ENCODE results near the gene RND1.
A peak's percentile ranks its signal among the peaks of the same experiment; 100 is the strongest.
"Not testable (repeated sequence)": the region's sequence is repeated elsewhere in the genome, so short reads cannot be mapped to it uniquely, and the experiment has no call there.

RND1 gene

DNA sequence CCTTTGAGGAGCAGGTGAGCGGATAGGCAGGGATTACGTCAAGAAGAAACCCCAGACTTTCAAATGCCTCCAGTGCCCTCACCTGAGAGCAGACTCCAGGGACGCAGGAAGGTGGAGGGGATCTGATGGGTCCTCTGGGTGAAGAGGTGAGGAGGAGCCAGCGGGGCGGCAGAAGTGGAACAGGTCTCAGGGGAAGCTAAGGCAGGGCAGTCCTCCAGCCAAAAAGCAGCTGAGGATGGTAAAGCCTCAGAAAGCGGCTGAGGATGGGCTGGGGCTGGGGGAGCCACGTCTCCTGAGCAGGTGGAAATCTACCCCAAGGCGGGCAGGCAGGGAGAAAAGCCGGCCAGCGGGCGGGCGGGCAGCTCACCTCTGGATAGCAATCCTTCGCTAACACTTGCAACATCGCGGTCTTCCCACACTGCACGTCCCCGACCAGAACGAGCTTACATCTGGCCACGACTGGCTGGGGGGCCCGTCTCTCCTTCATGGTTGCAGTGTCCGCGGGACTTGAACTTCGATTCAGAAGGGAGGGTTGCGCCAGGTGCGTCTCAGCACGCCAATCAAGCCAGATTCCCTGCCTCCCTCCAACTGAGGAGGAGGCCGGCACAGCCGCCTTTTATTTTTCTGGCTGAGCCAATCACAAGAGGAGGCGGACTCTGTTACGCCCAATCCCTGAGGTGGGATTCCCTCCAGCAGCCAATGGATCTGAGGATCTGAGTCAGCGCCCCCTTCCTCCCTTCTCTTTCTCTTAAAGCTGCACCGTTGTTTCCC lies at the start of gene RND1:
Gene RND1, minus strand, starts transcription at position 590 of the 771 bp plus-strand sequence. Its CDS starts 103 bp downstream, at position 487.
- H3K9me3 Mint-ChIP-seq = no peaks in the 10 kb centered on the region
- H3K4me1 Mint-ChIP-seq = peaks cover 38% of the 10 kb centered on the region
- H3K27ac Mint-ChIP-seq = peak within 1 kb of the TSS; percentile 88 to 94
- H3K4me3 Mint-ChIP-seq = peak within 1 kb of the TSS; percentile 94 to 95
- peak; percentile 92 for ATAC-seq
- H3K27me3 Mint-ChIP-seq = peaks cover 40% of the 10 kb centered on the region
- peak; percentile 82 to 91 for DNase-seq

GRCh38 chr12:48910196-48910595 lies 44.5 kb upstream of the RND1 start:
- no peaks in the 10 kb centered on the region for H3K27me3 Mint-ChIP-seq
- DNase-seq (no peak), ATAC-seq (no peak)
- no peak overlapping the region for H3K4me3 Mint-ChIP-seq
- no peaks in the 10 kb centered on the region for H3K4me1 Mint-ChIP-seq
- no peaks in the 10 kb centered on the region for H3K9me3 Mint-ChIP-seq
- no peak overlapping the region for H3K27ac Mint-ChIP-seq

DNA sequence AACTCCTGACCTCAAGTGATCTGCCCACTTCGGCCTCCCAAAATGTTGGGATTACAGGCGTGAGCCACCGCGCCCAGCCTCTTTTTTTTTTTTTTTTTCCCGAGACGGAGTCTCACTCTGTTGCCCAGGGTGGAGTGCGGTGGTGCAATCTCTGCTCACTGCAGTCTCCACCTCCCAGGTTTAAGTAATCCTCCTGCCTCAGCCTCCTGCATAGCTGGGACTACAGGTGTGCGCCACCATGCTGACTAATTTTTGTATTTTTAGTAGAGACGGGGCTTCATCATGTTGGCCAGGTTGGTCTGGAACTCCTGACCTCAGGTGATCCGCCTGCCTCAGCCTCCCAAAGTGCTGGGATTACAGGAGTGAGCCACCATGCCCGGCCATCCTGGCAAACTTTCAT lies 44.0 kb upstream of the RND1 start:
- not testable (repeated sequence) for H3K4me3 Mint-ChIP-seq, H3K27me3 Mint-ChIP-seq, H3K27ac Mint-ChIP-seq, H3K4me1 Mint-ChIP-seq, ATAC-seq, H3K9me3 Mint-ChIP-seq, DNase-seq

DNA sequence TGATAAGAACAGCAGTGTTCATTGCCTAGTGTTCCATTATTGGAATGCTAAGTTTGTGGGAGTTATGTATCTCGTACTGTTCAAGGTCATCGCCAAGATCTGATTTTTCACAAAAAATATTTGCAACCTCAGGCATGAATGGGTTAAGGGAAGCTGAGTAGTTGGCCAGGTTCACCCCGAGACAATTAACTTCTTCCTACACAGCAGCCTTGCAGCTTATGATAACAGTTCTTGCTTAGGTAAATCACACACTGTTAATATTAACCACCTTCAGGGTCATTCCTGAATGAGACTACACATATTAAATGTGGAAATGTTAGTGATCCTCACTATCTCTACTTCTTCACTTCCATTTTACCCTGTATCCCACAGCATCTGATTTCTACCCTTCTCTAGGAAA lies 41.6 kb upstream of the RND1 start:
- ATAC-seq (no peak), DNase-seq (no peak)
- H3K4me3 Mint-ChIP-seq = no peak overlapping the region
- no peak overlapping the region for H3K27ac Mint-ChIP-seq
- peaks cover 14% of the 10 kb centered on the region for H3K4me1 Mint-ChIP-seq
- no peaks in the 10 kb centered on the region for H3K9me3 Mint-ChIP-seq
- H3K27me3 Mint-ChIP-seq = no peaks in the 10 kb centered on the region

GRCh38 chr12:48903982-48904411 lies 38.3 kb upstream of the RND1 start:
- Mint-ChIP-seq H3K27me3 (no peaks in the 10 kb centered on the region), H3K27ac (peak overlapping the region in 1 of 2 donors; percentile 69)

DNA sequence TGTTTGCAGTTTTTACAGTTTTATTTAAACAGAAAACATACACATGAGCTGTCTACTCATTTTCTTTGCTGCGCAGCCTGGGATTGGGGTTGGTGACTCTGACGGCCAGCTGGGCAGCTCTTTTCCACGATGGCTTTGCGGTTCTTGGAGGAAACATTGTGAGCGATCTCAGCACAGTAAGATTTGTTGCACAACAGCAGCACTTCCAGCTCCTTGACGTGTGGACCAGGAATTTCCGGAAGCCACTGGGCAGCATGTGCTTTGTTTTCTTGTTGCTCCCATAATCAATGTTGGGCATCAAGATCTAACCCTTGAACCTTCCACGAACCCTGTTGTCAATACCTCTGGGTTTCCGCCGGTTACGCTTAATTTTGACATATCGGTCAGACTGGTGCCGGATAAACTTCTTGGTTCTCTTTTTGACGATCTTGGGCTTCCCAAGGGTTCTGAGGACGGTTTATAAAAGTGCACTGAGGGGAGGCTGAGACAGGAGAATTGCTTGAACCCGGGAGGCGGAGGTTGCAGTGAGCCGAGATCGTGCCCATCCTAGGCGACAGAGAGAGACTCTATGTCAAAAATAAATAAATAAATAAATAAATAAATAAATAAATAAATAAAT lies 37.8 kb upstream of the RND1 start:
- H3K4me1 Mint-ChIP-seq = peaks cover 14% of the 10 kb centered on the region
- no peaks in the 10 kb centered on the region for H3K9me3 Mint-ChIP-seq
- peaks cover 4% of the 10 kb centered on the region for H3K27me3 Mint-ChIP-seq
- DNase-seq (no peak), ATAC-seq (no peak)
- H3K4me3 Mint-ChIP-seq = peak overlapping the region; percentile 74 to 79
- H3K27ac Mint-ChIP-seq = peak overlapping the region in 1 of 2 donors; percentile 59

More at GRCh38 chr12:48903982-48904411, 38.3 kb upstream of the RND1 start:
- DNase-seq (peak; percentile 75 to 85), ATAC-seq (peak; percentile 99)
- peaks cover 14% of the 10 kb centered on the region for H3K4me1 Mint-ChIP-seq
- H3K9me3 Mint-ChIP-seq = no peaks in the 10 kb centered on the region
- peak overlapping the region; percentile 78 to 79 for H3K4me3 Mint-ChIP-seq

DNA sequence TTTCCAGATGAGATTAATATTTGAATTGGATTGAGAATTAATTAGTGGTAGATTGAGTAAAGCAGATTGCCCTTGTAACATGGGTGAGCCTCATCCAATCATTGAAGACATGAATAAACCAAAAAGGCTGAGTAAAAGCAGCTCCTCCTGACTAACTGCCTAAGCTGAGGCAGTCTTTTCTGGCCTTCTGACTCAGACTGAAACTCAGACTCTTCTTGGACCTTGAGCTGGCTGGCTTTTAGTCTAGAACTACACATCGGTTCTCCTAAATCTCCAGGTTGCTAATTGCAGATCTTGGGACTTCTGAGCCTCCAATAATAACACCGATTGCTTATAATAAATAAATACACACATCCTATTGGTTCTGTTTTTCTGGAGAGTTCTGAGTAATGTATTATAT lies 35.6 kb upstream of the RND1 start:
- ATAC-seq (peak; percentile 64), DNase-seq (no peak)
- Mint-ChIP-seq H3K27ac (no peak overlapping the region), H3K9me3 (no peaks in the 10 kb centered on the region), H3K27me3 (peaks cover 8% of the 10 kb centered on the region), H3K4me3 (no peak overlapping the region), H3K4me1 (peaks cover 14% of the 10 kb centered on the region)

DNA sequence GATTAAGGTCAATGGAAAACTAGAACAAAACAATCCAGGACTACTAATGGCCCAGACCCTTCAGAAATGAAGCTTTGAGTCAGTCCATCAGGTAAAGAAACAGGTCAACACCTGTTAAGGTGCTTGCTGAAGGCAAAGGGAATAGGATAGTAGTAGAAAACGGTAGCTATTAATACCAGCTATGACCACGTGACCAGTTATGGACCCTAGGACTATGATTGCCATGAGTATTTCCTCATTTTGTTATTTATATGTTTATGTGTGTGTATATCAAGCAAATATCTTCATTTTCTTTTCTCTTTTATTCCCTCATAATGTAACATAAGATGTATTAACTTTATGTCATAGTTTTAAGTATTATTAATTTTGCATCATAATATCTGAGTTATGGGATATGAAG lies 34.0 kb upstream of the RND1 start:
- H3K27me3 Mint-ChIP-seq = peaks cover 8% of the 10 kb centered on the region
- no peak for DNase-seq
- H3K4me3 Mint-ChIP-seq = no peak overlapping the region
- no peak overlapping the region for H3K27ac Mint-ChIP-seq
- ATAC-seq = no peak
- no peaks in the 10 kb centered on the region for H3K9me3 Mint-ChIP-seq
- H3K4me1 Mint-ChIP-seq = peaks cover 14% of the 10 kb centered on the region

DNA sequence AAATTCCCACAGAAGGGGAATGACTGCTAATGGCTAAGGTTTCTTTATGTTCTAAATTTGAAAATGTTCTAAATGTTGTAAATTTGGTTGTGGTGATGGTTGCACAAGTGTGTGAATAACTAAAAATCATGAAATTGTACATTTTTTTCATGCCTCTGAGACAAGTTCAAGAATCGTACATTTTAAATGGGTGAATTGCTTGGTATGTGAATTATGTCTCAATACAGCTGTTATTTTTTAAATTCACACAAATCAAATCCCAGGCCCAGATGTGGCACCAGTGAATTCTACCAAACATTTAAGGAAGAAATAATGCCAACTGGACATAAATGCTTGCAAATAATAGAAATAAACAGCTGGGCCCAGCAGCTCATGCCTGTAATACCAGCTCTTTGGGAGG lies 28.6 kb upstream of the RND1 start:
- DNase-seq (no peak), ATAC-seq (no peak)
- H3K27ac Mint-ChIP-seq = no peak overlapping the region
- H3K9me3 Mint-ChIP-seq = no peaks in the 10 kb centered on the region
- H3K27me3 Mint-ChIP-seq = peaks cover 27% of the 10 kb centered on the region
- peaks cover 11% of the 10 kb centered on the region for H3K4me1 Mint-ChIP-seq
- H3K4me3 Mint-ChIP-seq = no peak overlapping the region

DNA sequence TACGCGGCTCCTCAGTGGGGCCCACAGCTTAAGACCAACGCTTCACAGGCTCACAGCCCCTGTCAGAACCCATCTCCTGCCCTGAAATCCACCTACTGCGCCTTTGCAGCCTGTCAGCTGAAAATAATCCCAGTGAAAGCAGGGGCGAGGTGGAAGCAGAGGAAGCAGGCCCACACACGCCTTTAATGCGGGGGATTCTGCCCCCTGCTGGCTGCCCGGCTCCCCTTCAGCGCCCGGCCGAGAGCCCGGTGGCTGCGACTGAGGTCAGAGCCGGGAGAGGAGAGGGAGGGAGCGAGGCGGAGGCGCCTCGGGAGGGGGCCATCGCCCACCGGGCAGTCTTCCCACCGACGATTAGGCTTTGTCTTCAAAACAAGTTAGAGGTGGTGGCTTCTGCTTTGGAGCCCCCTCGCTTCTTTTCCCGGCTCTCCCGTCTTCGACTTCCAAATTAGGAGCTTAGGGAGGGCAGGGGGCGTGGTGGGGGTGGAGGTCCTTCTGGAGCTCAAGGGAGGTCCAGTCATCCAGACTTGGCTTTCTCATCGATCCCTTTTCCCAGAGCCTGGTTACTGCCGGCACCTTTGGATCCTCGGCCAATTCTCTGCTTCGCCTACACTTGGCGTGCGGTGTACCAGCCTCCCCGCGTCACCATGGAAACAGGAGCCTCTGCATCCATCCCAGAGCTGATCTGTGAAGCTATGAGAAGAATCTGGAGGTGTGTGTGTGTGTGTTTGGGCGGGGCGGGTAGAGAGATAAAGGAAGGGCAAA lies 25.2 kb upstream of the RND1 start:
- Mint-ChIP-seq H3K9me3 (no peaks in the 10 kb centered on the region), H3K27ac (peak overlapping the region in 1 of 2 donors; percentile 86), H3K4me1 (peaks cover 11% of the 10 kb centered on the region), H3K4me3 (peak overlapping the region; percentile 32 to 45), H3K27me3 (peaks cover 19% of the 10 kb centered on the region)
- ATAC-seq (peak; percentile 99), DNase-seq (peak; percentile 75 to 81)

DNA sequence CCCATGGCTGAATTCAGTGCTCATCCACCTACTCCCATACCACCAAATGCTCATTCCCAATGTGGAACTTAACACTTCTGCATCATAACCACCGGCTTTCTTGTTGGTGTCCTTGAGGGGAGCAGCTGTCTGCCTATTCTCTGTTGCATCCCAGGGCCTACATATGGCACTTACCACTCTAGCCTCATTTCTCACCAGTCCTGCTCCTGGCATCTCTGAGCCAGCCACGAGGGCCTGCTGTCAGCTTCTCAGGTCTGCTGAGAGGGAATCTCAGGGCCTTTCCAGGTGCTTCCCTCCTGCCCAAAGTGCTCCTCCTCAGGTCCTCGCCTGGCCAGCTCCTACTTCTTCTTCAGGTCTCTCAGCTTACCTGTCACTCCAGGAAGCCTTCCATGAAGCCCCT lies 24.0 kb upstream of the RND1 start:
- Mint-ChIP-seq H3K27me3 (peaks cover 19% of the 10 kb centered on the region), H3K4me1 (peaks cover 11% of the 10 kb centered on the region), H3K4me3 (no peak overlapping the region), H3K9me3 (no peaks in the 10 kb centered on the region), H3K27ac (no peak overlapping the region)
- ATAC-seq (no peak), DNase-seq (no peak)

- Mint-ChIP-seq H3K27ac (no peak overlapping the region), H3K27me3 (peaks cover 36% of the 10 kb centered on the region), H3K9me3 (no peaks in the 10 kb centered on the region), H3K4me3 (no peak overlapping the region), H3K4me1 (peaks cover 8% of the 10 kb centered on the region)
- DNase-seq (no peak), ATAC-seq (no peak)
Observed at GRCh38 chr12:48883305-48884161, 17.9 kb upstream of the RND1 start.

DNA sequence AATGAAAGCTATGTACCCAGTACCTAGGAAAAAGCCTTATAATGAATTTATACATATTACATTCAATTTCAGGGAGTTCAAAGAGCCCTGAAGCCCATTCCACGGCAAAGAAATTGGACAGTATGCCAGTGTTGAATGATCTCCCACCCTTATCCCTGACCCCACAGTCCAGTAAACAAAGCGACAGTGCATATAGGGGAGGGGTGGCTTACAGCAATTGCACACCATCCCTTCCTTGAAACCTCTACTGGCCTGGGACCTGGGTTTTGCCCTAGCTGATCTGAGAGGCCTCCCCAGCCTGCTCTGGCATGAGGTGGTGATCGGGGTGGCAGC lies 17.3 kb upstream of the RND1 start:
- Mint-ChIP-seq H3K9me3 (no peaks in the 10 kb centered on the region), H3K4me3 (no peak overlapping the region), H3K27me3 (peaks cover 36% of the 10 kb centered on the region), H3K27ac (no peak overlapping the region), H3K4me1 (peaks cover 8% of the 10 kb centered on the region)
- DNase-seq = no peak
- ATAC-seq = no peak

DNA sequence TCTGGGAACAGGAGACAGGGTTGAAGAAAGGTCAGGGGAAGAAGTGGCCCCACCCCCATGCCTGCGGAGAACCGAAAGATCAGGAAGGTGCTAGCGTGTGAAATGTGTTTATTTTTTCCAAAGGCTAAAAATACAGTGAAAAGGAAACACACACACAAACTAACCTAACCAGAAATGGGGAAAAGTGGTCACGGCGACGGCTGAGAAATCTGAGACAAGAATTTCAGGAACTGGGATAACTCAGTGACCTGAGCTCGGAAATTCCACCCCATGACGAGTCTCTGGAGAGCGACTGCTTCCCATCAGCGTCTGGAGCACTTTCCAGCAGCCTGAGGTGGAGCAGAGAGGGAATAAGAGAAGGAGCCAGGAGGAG lies 16.6 kb upstream of the RND1 start:
- ATAC-seq = no peak
- H3K27ac Mint-ChIP-seq = no peak overlapping the region
- H3K27me3 Mint-ChIP-seq = peaks cover 36% of the 10 kb centered on the region
- H3K9me3 Mint-ChIP-seq = no peaks in the 10 kb centered on the region
- H3K4me3 Mint-ChIP-seq = no peak overlapping the region
- peaks cover 8% of the 10 kb centered on the region for H3K4me1 Mint-ChIP-seq
- DNase-seq = no peak

DNA sequence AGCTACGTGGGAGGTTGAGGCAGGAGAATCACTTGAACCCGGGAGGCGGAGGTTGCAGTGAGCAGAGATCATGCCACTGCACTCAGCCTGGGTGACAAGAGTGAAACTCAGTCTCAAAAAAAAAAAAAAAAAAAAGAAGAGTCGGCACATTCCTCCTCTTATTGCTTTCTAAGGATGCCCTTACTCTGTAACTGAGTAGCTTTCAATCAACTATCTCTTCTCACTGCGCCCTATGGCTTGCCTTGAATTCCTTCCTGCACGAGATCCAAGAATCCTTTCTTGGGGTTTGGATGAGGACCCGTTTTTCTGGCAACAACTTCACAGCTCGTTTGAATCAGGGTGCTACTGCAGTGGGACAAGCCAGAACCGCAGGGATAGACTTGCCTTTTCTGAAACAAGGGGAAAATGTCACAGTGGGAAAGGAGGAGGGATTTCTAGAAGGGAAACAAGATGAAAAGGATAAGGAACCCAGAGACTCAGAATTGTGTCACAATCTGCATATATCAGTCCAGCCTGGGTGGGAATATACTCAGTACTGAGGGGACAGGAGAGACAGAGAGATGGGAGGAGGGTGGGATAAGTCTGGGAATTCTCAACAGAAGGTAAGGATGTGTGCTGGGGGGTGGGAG lies 16.1 kb upstream of the RND1 start:
- H3K27me3 Mint-ChIP-seq = peaks cover 36% of the 10 kb centered on the region
- H3K4me1 Mint-ChIP-seq = peaks cover 8% of the 10 kb centered on the region
- no peaks in the 10 kb centered on the region for H3K9me3 Mint-ChIP-seq
- H3K27ac Mint-ChIP-seq = no peak overlapping the region
- ATAC-seq (no peak), DNase-seq (no peak)
- no peak overlapping the region for H3K4me3 Mint-ChIP-seq

All from stimulated activated naive CD8-positive, alpha-beta T cell treated with anti-CD3 and anti-CD28 coated beads, Interleukin-15, amount 100 ng/mL, for 72 hours (primary cell).